HG03354 (cell line): ENCODE measurements around the gene MYBPC3.

ENCODE experiments used
- ATAC-seq: cut with Tn5 transposase; IDR thresholded peaks from one replicate; pipeline ENCODE4 v1.9.1; 2021; ENCODE audit warnings: mild to moderate bottlenecking; ENCODE audit not compliant: unreplicated experiment, poor library complexity, severe bottlenecking

Gene MYBPC3

GRCh38 chr11:47359586-47359985 is 7.1 kb upstream of the MYBPC3 start:
- ATAC-seq, result no peak

GRCh38 chr11:47359162-47359561 is 6.7 kb upstream of the MYBPC3 start:
- ATAC-seq, result no peak

GRCh38 chr11:47358731-47359051 is 6.2 kb upstream of the MYBPC3 start:
- ATAC-seq, result no peak

- ATAC-seq, result no peak
Measured at GRCh38 chr11:47357985-47358730, 5.7 kb upstream of the MYBPC3 start.

- ATAC-seq, result no peak
Measured at GRCh38 chr11:47356998-47357329, 4.5 kb upstream of the MYBPC3 start.

GRCh38 chr11:47356129-47356997 is 3.9 kb upstream of the MYBPC3 start:
- no peak for ATAC-seq

GRCh38 chr11:47355283-47356128 is 3.0 kb upstream of the MYBPC3 start:
- no peak for ATAC-seq

GRCh38 chr11:47354913-47355282 is 2.4 kb upstream of the MYBPC3 start:
- ATAC-seq, result no peak

- ATAC-seq, result no peak
Measured at GRCh38 chr11:47353978-47354774, 1.7 kb upstream of the MYBPC3 start.

GRCh38 chr11:47351156-47352126 is 1.1 kb downstream of the MYBPC3 start:
- no peak for ATAC-seq

GRCh38 chr11:47350315-47350714 is 2.2 kb downstream of the MYBPC3 start:
- ATAC-seq, result no peak

GRCh38 chr11:47349521-47350095 is 2.9 kb downstream of the MYBPC3 start:
- no peak for ATAC-seq

- no peak for ATAC-seq
Measured at GRCh38 chr11:47348859-47349258, 3.6 kb downstream of the MYBPC3 start.

- ATAC-seq, result no peak
Measured at GRCh38 chr11:47348131-47348802, 4.2 kb downstream of the MYBPC3 start.

GRCh38 chr11:47347137-47347536 is 5.4 kb downstream of the MYBPC3 start:
- ATAC-seq, result no peak

GRCh38 chr11:47345890-47346563 is 6.5 kb downstream of the MYBPC3 start:
- no peak for ATAC-seq

- no peak for ATAC-seq
Measured at GRCh38 chr11:47342854-47343253, 9.6 kb downstream of the MYBPC3 start.
